NCI-H146 treated with DMSO at 0.1 percent for 48 hours (cell line): Measurements from ENCODE around the gene ISL1.

ENCODE experiments used
- DNase-seq: peaks from one replicate; lab custom pipeline; 2025; ENCODE audit not compliant: unreplicated experiment; lab: John Stamatoyannopoulos, UW

Gene ISL1

DNA sequence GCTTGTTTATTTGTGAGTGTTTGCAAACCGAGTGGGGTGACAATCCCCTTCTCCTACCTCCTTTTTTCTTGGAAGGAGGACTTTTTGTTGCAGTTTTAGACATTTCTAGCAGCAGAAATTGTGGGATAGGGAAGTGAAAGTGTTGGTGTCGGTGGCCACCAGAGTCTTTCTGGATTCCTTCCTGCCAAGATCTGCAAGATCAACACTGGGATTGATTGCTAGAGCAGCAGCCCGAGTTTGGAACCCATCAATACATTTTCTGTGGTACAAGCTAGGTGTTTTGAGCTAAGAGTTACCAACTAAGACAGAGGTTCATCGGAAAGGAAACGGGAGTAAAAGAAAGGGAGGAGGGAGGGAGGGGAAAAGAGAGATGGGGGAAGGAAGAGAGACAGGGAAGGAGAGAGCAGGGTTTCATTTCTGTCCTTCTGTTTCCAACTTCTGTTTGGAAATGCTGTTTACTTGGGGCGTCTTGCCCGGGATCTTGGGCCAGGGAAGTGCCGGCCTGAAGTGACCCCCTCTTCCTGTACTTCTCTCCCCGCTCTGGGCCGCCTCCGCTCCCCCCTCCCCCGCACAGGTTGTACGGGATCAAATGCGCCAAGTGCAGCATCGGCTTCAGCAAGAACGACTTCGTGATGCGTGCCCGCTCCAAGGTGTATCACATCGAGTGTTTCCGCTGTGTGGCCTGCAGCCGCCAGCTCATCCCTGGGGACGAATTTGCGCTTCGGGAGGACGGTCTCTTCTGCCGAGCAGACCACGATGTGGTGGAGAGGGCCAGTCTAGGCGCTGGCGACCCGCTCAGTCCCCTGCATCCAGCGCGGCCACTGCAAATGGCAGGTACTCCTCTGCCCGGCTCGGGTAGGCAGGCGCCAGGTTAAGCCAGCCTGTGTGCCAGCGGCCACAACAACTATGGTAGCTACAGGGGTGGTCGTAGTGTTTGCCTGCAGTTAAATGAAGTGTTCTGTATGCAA lies 4.0 kb downstream of the ISL1 start:
- DNase-seq: no peak

DNA sequence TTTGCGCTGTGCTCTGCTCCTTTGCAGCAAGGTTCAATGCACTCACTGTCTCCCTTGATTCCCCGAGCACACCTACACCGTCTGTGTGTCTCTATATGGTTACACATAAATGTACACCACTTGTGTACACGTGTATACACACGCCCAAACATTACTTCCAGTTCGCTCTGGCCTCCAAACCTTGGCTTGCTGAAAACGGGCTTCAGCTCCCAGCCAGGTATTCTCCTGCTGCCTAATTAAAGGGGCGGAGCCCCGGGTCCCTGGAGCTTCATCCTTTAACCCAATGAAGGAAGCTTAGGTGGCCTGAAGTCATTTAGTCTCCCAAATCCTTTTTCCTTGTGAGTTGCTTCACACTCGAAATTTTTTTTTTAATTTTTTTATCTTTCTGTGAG lies 4.6 kb downstream of the ISL1 start:
- DNase-seq: peak; percentile 77

DNA sequence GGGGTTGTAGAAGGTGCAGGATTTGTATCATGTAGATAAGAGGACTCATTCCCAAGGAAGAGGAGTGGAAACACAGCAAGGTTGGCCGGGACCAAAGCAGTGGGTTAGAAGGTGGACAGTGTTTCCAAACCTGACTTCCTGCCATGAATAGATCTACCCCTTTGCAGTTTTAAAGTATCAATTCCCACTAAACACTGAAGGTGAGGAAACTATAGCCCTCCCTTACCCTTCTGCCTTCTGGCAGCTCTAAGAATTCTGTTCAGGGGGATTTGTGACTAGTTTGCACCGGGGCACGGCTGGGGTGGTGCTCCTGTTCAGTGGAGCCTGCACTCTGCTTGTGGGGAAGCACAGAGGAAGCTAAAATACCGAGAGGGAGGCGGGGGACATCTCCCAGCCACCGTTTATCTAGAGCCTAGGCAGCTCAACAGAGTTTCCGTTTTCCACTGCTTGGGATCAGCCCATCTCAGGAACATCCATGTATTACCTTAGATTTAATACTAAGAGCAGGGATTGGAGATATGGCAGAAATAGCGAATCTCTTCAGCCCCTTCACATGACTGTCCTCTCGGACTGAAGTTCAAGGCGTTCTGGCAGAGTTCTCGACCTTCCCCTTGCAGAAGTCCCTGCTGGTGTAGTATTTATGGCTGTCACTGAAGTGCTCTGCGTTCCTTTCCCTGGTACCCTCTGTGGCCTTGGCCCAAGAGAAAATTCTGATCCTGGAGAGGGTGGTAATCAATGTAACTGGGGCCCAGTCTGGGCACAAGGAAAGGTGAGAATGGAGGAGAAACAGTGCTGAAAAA lies 5.4 kb downstream of the ISL1 start:
- no peak for DNase-seq

DNA sequence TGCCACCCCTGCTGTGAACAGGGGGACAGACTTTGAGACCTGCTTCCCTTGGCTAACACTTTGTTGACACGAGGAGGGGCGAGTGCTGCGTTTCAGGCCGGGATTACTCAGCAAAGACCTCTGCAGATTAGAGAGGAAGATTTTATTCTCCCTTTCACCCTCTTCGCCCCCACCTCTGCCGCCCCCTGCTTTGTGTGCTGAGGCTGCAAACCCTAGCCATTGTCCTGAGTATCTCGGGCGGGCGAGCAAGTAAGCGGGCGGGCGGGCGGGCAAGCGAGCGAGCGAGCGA lies 6.0 kb downstream of the ISL1 start:
- no peak for DNase-seq

DNA sequence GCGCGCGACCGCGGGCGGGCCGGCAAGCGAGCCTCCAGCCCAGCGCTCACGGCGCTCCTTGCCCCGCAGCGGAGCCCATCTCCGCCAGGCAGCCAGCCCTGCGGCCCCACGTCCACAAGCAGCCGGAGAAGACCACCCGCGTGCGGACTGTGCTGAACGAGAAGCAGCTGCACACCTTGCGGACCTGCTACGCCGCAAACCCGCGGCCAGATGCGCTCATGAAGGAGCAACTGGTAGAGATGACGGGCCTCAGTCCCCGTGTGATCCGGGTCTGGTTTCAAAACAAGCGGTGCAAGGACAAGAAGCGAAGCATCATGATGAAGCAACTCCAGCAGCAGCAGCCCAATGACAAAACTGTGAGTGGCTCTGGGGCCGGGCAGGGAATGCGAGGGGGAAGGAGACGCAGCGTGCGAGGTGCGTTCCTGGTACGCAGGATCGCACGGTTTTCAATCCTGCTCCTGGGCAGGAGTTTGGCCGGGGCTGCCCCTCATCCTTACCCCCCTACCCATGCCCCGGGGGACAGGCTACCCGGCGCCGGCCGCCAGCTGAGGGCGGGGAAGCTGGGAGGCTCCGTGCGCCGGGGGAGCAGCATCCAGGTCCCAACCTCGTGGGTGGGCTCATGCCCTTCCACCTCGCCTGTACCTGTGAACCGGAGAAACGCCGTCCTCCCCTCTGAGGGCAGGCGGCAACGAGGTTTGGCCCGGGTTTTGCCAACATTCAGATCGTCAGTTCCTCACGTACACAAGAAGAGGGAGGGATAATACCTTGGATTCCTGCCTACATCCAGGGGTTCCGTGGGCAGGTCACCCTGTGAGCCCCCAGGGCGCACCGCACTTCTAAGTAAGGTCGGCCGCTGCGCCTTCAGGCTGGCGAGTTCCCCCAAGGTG lies 6.6 kb downstream of the ISL1 start:
- no peak for DNase-seq

DNA sequence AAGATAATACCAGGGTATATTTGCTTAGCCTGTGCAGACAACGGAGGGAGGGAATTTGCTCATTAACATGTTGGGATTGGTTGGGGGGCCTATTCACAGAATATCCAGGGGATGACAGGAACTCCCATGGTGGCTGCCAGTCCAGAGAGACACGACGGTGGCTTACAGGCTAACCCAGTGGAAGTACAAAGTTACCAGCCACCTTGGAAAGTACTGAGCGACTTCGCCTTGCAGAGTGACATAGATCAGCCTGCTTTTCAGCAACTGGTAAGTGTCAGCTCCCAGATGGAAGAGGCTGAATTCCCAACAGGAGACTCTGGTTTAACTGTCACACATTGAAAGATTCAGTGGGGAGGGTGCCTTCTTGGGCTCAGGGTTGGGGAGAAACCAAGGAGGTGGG lies 7.9 kb downstream of the ISL1 start:
- DNase-seq: no peak

DNA sequence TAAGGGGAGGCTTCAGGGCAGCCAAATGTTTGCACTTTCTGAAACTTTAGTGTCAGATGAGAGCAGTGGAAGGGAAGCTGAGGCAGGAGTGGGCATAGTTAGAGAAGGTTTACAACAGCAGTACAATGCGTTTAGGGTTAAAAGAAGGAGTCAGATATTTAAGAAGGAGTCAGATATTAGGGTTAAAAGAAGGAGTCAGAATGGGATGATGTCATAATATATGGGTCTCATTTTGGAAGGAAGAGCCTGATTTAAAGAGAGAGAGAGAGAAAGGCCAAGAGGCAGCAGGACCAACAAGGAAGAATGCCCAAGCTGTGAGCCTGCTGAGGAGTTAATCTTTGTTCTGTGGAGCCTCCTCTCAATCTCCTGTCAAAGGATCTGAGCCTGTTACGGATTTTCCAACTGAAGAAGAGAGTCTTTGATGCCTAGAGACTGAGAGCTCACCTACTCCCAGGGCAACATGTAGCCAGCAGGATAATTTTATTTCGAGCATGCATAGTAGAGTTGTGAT lies 9.5 kb downstream of the ISL1 start:
- no peak for DNase-seq

DNA sequence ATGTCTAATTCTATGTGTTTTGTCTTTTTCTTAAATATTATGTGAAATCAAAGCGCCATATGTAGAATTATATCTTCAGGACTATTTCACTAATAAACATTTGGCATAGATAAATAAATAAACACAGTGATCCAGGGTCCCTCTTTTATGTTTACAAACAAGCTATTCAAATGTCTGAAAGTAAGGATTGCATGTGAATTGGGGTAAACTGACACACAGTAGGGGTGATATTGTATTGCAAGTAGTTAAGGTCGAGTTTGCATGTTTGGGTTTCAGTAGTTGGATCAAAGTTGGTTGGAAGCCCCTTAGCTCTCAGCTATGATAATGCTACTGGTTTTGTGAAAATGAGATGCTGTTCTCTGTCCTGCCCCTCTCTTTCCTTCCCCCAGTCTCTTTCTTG lies 11.4 kb downstream of the ISL1 start:
- DNase-seq: no peak

DNA sequence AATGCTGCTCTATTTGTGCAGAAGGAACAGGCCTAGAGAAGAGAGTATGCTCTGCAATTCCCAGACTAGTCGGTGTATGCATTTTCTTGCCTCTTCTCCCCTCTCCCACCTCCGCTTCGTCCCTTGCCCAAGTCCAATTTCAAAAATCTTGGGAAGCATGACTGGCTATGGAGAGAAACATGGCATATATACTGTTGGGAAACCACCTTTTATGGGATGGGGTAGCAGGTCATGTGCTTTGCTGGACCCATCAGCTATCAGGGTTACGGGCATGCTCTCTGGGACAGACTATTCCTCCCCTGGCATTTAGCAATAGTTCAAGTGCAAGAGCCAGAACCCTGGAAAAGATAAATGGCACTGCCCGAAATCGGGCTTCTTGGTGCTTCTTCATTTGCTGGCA lies 12.0 kb downstream of the ISL1 start:
- no peak for DNase-seq

DNA sequence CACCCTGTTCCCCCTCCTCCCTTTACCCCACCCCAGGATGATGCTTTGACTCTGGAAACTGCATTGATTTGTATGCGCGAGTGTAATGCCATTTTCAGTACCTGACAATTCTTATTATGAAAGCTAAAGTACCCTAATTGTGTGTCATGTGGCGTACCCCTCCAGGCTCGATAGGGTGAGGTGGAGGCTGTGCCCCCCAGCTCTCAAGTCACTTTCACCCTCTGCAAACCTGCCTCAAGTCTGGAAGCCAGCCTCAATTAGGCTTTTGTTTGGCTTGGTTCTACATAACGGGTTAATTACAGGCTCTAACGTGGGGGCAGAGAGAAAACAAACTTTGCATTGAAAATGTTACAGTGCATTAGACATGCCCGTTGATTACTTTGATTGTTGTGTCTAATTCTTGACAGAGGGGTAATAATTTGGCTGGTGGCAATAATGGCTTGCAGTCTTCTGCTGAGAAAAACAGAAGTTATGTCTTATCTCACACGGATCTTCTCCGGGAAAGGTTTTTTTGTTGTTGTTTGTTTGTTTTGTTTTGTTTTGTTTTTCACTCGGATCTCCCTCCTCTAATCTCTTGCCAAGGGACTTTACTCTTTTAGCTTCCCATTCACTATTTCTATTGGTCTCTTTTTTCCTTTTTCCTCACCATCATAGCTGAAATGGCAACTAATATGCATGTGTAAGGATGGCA lies 12.6 kb downstream of the ISL1 start:
- DNase-seq: no peak

DNA sequence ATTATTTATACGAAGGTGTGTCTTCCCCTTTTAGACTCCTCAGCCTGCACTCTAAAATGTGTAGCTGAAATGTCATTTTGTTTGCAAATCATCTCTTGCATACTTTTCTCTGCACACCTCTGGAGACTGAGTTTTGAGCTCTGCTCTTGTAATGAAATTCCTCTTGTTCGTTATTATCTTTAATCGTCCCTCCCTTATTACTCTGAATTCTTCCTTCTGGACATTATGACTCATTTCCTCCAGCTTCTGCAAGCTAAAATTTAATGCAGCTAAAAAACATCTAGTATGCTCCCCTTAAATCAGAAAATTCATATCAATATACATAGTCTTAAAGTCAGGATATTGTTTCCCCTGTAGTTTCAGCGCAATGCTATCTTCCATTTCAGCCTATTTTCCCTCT lies 13.5 kb downstream of the ISL1 start:
- DNase-seq: no peak

DNA sequence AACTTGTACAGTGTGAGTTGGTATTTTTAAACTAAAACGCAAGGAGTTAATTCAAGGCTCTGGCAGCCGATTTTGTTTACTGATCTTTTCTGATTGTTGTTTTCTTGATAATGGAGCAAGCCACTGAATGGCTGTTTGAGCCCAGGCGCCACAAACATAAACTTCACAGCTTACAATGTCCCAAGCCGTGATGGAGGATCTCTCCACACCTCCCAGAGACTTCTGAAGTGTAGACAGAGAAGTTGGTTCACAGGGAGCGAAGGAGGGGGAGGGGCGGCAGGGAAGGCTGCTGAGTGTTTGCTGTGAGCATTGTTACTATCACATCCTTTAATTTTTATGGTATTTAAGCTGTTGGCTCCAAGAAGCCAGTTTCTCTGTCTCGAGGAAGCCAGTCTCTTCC lies 14.7 kb downstream of the ISL1 start:
- no peak for DNase-seq

DNA sequence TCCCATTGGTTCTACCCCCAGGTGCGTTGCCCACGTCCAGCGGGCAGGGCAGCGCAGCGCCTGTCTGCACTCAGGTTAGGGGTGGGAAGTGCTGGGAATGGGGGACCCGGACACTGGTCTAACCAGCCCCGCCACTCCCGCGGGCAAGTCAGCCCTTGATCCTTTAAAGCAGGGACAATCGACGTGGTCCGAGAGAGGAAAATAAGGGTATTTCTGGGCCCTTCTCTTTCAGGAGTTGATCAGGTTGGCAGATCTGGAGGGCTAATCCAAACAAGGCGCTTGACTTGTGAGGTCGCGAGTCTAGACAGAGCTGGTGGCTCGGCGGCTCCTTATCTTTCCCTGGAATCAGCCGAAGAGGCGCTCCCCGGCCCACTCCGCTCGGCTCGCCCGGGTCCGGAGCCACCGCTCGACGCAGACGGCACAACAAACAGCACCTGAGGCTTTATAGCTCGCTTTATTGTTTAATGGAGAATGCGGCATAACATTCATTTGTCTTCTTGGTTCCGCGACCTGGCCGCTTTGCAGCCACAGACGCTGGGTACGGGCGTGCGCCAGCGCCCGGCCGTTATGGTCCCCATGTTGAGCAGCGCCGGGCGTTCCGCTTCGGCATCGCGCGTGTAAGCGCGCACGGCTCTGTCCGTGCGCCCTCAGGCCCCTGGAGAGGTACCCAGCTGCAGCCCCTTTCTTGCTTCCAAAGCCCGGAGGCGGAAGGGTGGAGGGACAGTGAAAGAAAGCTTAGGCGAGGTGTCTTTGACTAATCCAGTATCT lies 15.8 kb downstream of the ISL1 start:
- DNase-seq: no peak

DNA sequence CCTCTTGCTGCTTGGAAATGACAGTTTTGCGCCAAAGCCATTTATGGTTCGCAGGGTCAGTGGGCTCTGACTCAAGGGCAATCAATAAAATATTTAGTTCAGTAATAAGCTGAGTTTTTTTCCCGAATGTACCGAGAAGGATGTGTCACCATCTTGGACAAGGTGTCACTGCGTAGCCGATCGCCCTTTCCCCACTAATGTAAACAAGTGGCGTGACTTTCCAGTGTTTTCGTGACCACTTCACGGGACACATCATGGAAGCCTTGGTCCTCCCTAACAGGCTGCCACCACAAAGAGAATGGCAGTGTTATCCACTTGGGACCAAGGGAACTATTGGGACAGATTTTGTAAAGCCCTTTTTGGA lies 16.4 kb downstream of the ISL1 start:
- no peak for DNase-seq

DNA sequence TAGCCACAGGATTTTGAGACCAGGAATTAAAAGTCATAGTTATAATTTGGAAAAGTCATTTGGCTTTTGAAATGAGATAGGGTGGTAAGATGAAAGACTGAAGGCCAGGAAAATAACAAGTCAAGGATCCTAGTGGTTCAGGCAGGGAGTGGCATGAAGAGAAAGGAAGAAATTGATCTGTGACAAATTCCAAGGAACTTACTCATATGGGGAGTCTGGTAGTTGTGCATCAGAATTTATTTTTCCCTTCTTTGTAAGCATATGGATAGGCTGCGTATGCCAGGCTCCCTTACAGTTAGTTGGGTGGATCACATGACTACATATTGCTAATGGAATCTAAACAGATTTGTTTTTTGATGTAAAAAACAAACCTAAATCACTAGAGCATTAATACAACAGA lies 21.0 kb downstream of the ISL1 start:
- no peak for DNase-seq

DNA sequence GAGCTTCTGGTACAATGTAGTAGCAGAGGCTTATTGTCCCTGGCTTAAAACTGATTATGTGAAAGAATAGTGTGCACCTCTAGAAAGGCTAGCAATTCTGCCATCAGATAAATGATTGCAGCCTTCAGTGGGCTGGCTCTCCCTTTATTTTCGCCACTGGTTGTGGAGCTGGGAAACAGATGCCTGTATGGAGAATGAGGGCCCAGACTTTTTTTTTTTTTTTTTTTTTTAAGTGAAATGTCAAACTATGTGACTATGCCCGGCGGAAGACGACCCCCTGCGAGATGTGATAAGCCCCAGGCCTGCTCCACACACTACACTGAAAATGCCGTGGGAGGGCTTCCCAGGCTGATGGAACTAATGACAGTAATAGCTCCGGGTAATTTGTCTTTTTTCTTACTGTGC lies 28.7 kb downstream of the ISL1 start:
- no peak for DNase-seq

DNA sequence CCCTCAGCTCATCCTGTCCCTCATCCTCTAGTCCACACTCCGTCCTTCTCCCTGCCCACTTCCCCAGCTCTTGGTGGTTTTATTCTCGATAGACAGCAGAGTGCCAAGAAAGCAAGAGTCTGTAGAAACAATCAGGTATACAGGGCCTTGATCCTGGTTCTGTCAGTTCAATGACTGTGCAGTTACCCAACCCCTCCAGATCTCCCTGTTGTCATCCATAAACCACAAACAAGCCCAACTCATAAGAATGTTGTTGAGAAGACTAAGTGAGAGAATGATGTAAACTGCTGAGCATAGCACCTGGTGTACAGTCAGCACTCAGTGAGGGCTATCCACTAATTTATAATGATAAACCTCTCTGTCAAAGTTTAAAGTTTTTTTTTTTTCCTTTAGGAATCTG lies 31.3 kb downstream of the ISL1 start:
- no peak for DNase-seq

DNA sequence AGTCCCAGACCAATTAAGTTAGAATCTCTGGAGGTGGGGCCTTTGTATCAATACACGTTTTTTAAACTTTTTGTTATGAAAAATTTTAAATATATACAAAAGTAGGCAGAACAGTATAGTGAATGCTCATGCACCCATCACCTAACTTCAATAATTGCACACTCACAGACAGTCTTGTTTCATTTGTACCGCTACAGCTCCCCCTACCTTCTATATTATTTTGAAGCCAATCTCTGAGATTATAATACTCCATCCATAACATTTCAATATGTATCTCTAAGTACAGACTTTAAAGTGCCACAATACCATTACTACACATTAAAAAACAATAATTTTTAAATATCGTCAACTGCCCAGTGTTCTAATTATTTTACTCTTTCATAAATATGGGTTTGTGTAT lies 32.9 kb downstream of the ISL1 start:
- DNase-seq: no peak

DNA sequence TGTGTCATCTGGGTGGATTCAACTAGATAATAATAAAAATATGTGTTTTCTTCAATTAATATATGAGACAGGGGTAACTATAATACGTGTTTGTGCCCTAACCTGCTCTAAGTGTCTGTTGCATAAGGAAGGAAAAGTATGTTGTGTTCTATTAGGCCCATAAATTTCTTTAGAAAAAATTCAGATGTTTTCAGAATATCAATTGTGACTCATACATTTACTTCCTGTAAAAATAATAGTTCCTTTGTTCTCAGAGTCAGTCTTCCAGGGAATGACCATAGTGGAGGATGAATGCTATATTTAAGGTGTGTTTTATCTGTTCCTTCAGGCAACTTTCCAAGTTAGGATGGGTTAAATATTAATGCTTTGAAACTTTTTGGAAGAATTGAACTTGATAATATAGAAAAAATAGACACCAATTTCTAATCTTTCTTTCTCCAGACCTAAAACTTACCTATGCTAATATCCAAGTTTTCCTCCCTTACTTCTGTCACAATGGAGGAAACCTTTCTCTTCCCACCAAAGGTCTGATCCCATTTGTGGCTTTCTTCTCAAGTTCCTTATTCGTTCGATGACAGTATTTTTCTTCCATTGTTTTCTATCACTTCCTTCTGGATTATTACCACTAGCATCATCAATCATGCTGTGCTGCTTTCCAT lies 49.9 kb downstream of the ISL1 start:
- no peak for DNase-seq

DNA sequence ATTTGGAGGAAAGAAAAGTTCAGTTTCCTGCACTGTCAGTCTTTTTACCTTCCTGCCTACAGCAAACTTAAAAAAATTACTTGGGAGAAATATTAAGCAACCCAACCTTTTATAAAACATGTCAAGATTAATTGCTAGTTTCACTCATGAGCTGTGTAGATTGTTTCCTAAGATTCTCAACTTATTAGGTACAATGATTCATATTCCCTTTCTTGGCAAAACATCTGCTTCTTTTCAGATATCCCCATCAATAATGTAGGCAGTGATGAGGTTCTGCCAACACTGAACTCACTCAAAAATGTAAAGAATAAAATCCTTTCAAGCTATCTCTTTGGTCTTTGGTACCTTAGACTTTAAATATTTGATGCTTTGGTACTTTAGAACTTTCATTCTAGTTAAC lies 56.0 kb downstream of the ISL1 start:
- no peak for DNase-seq
